HG02678 (cell line): ENCODE data around the gene SCN4A.
"Not testable (repeated sequence)": the region's sequence is repeated elsewhere in the genome, so short reads cannot be mapped to it uniquely, and the experiment has no call there.

Experiments
- ATAC-seq: cut with Tn5 transposase; IDR thresholded peaks from one replicate; pipeline ENCODE4 v1.9.1; 2021; ENCODE audit warnings: mild to moderate bottlenecking, moderate library complexity; ENCODE audit not compliant: unreplicated experiment

SCN4A gene

GRCh38 chr17:63986821-63987220 lies 14.1 kb upstream of the SCN4A start:
- no peak for ATAC-seq

GRCh38 chr17:63985387-63986140 lies 12.8 kb upstream of the SCN4A start:
- no peak for ATAC-seq

GRCh38 chr17:63984651-63985386 lies 12.1 kb upstream of the SCN4A start:
- no peak for ATAC-seq

- ATAC-seq, result no peak
These were observed 11.5 kb upstream of the SCN4A start for GRCh38 chr17:63984236-63984635.

GRCh38 chr17:63983320-63983719 lies 10.6 kb upstream of the SCN4A start:
- ATAC-seq, result no peak

GRCh38 chr17:63982641-63983040 lies 9.9 kb upstream of the SCN4A start:
- ATAC-seq, result not testable (repeated sequence)

- no peak for ATAC-seq
These were observed 5.8 kb upstream of the SCN4A start for GRCh38 chr17:63978272-63979200.

- ATAC-seq, result no peak
These were observed 4.0 kb upstream of the SCN4A start for GRCh38 chr17:63976702-63977101.

GRCh38 chr17:63975541-63976092 lies 2.9 kb upstream of the SCN4A start:
- ATAC-seq, result no peak

GRCh38 chr17:63974594-63975192 lies 2.0 kb upstream of the SCN4A start:
- no peak for ATAC-seq

- no peak for ATAC-seq
These were observed 1.3 kb upstream of the SCN4A start for GRCh38 chr17:63973930-63974593.

GRCh38 chr17:63973247-63973646 lies 529 bp upstream of the SCN4A start:
- ATAC-seq, result no peak

- no peak for ATAC-seq
These were observed 3.4 kb downstream of the SCN4A start for GRCh38 chr17:63969278-63969677.

GRCh38 chr17:63967953-63968352 lies 4.8 kb downstream of the SCN4A start:
- no peak for ATAC-seq

- peak; percentile 53 for ATAC-seq
These were observed 6.0 kb downstream of the SCN4A start for GRCh38 chr17:63966646-63967264.

- no peak for ATAC-seq
These were observed 9.6 kb downstream of the SCN4A start for GRCh38 chr17:63963123-63963522.

GRCh38 chr17:63962298-63962744 lies 10.4 kb downstream of the SCN4A start:
- ATAC-seq, result no peak

GRCh38 chr17:63961355-63962212 lies 11.1 kb downstream of the SCN4A start:
- ATAC-seq, result no peak

- ATAC-seq, result no peak
These were observed 12.3 kb downstream of the SCN4A start for GRCh38 chr17:63960430-63960829.
